IgD-negative memory B cell (primary cell): ENCODE data around the gene JAG2. TPM values are rescaled to one million over a fixed set of nuclear protein-coding genes. Genes with fewer than 3 reads are reported as not detected.

Experiments
- H3K27ac Mint-ChIP-seq, 3 donors: one replicate each; pipeline ENCODE4 v1.8.0; 2020 to 2022; ENCODE audit warnings: mild to moderate bottlenecking in 3 of 3, mixed read lengths in 3 of 3, moderate library complexity in 1 of 3
- H3K27me3 Mint-ChIP-seq: one replicate; pipeline ENCODE4 v1.8.0; 2021; ENCODE audit warnings: mixed read lengths
- H3K36me3 Mint-ChIP-seq: one replicate; pipeline ENCODE4 v1.8.0; 2020; ENCODE audit warnings: mild to moderate bottlenecking, mixed read lengths
- H3K4me1 Mint-ChIP-seq, 3 donors: one replicate each; pipeline ENCODE4 v1.8.0; 2020 to 2022; ENCODE audit warnings: mixed read lengths in 3 of 3, mild to moderate bottlenecking in 1 of 3
- H3K4me3 Mint-ChIP-seq, 4 donors: one replicate each; pipeline ENCODE4 v1.8.0; 2020 to 2022; ENCODE audit warnings: mild to moderate bottlenecking in 4 of 4, mixed read lengths in 4 of 4, moderate library complexity in 3 of 4
- H3K9me3 Mint-ChIP-seq, 3 donors: one replicate each; pipeline ENCODE4 v1.8.0; 2020 to 2021; ENCODE audit warnings: mixed read lengths in 3 of 3, mild to moderate bottlenecking in 1 of 3
- polyA plus RNA-seq: library from polyadenylated mRNA; unstranded; fragments of 300-500 nt; fragmentation: Illumina TruSeq; gene quantifications from one replicate; pipeline ENCODE4 v1.2.3, GENCODE V29; 2021

JAG2 gene
- polyA plus RNA-seq, 1 donor from 2014 or later, result not detected

- H3K4me3 Mint-ChIP-seq, result no peak overlapping the region
- H3K9me3 Mint-ChIP-seq, result no peaks in the 10 kb centered on the region
- peaks cover 4% of the 10 kb centered on the region for H3K27me3 Mint-ChIP-seq
- peaks cover 0 to 1% (median 0%) of the 10 kb centered on the region in 3 donors for H3K4me1 Mint-ChIP-seq
- no peak overlapping the region for H3K27ac Mint-ChIP-seq
- H3K36me3 Mint-ChIP-seq, result no peaks in the 10 kb centered on the region
Observed at GRCh38 chr14:105148604-105149145, 19.9 kb downstream of the JAG2 start.

- Mint-ChIP-seq H3K9me3 (no peaks in the 10 kb centered on the region), H3K36me3 (no peaks in the 10 kb centered on the region), H3K27me3 (peaks cover 2% of the 10 kb centered on the region), H3K4me3 (no peak overlapping the region), H3K4me1 (peaks cover 0 to 1% (median 0%) of the 10 kb centered on the region in 3 donors), H3K27ac (no peak overlapping the region)
Observed at GRCh38 chr14:105147671-105148603, 20.6 kb downstream of the JAG2 start.

GRCh38 chr14:105146976-105147635 is 21.5 kb downstream of the JAG2 start:
- H3K36me3 Mint-ChIP-seq, result no peaks in the 10 kb centered on the region
- peaks cover 0 to 1% (median 0%) of the 10 kb centered on the region in 3 donors for H3K9me3 Mint-ChIP-seq
- H3K27ac Mint-ChIP-seq, result peak overlapping the region in 1 of 3 donors; percentile 39
- H3K27me3 Mint-ChIP-seq, result peaks cover 1% of the 10 kb centered on the region
- H3K4me3 Mint-ChIP-seq, result no peak overlapping the region
- peaks cover 0 to 1% (median 0%) of the 10 kb centered on the region in 3 donors for H3K4me1 Mint-ChIP-seq

GRCh38 chr14:105146181-105146975 is 22.2 kb downstream of the JAG2 start:
- H3K27ac Mint-ChIP-seq, result peak overlapping the region in 1 of 3 donors; percentile 39
- H3K36me3 Mint-ChIP-seq, result no peaks in the 10 kb centered on the region
- peaks cover 0 to 1% (median 0%) of the 10 kb centered on the region in 3 donors for H3K4me1 Mint-ChIP-seq
- H3K27me3 Mint-ChIP-seq, result no peaks in the 10 kb centered on the region
- no peak overlapping the region for H3K4me3 Mint-ChIP-seq
- H3K9me3 Mint-ChIP-seq, result peaks cover 0 to 1% (median 0%) of the 10 kb centered on the region in 3 donors

GRCh38 chr14:105145381-105146180 is 23.0 kb downstream of the JAG2 start:
- Mint-ChIP-seq H3K36me3 (no peaks in the 10 kb centered on the region), H3K27ac (no peak overlapping the region), H3K4me1 (peaks cover 0 to 1% (median 0%) of the 10 kb centered on the region in 3 donors), H3K4me3 (no peak overlapping the region), H3K9me3 (peaks cover 0 to 1% (median 0%) of the 10 kb centered on the region in 3 donors), H3K27me3 (no peaks in the 10 kb centered on the region)

GRCh38 chr14:105144666-105145380 is 23.8 kb downstream of the JAG2 start:
- no peaks in the 10 kb centered on the region for H3K27me3 Mint-ChIP-seq
- peaks cover 0 to 1% (median 0%) of the 10 kb centered on the region in 3 donors for H3K4me1 Mint-ChIP-seq
- H3K27ac Mint-ChIP-seq, result no peak overlapping the region
- H3K4me3 Mint-ChIP-seq, result no peak overlapping the region
- no peaks in the 10 kb centered on the region for H3K36me3 Mint-ChIP-seq
- H3K9me3 Mint-ChIP-seq, result peaks cover 0 to 1% (median 0%) of the 10 kb centered on the region in 3 donors

- Mint-ChIP-seq H3K4me3 (no peak overlapping the region), H3K36me3 (no peaks in the 10 kb centered on the region), H3K4me1 (peaks cover 0 to 1% (median 0%) of the 10 kb centered on the region in 3 donors), H3K27ac (no peak overlapping the region), H3K9me3 (peaks cover 0 to 1% (median 0%) of the 10 kb centered on the region in 3 donors), H3K27me3 (no peaks in the 10 kb centered on the region)
Observed at GRCh38 chr14:105144026-105144665, 24.4 kb downstream of the JAG2 start.

- H3K9me3 Mint-ChIP-seq, result peaks cover 0 to 1% (median 0%) of the 10 kb centered on the region in 3 donors
- H3K4me1 Mint-ChIP-seq, result peaks cover 0 to 1% (median 0%) of the 10 kb centered on the region in 3 donors
- no peak overlapping the region for H3K4me3 Mint-ChIP-seq
- no peaks in the 10 kb centered on the region for H3K27me3 Mint-ChIP-seq
- no peaks in the 10 kb centered on the region for H3K36me3 Mint-ChIP-seq
- H3K27ac Mint-ChIP-seq, result no peak overlapping the region
Observed at GRCh38 chr14:105143451-105144025, 25.0 kb downstream of the JAG2 start.

- no peaks in the 10 kb centered on the region for H3K27me3 Mint-ChIP-seq
- no peak overlapping the region for H3K4me3 Mint-ChIP-seq
- H3K36me3 Mint-ChIP-seq, result no peaks in the 10 kb centered on the region
- peaks cover 0 to 1% (median 0%) of the 10 kb centered on the region in 3 donors for H3K9me3 Mint-ChIP-seq
- no peak overlapping the region for H3K27ac Mint-ChIP-seq
- H3K4me1 Mint-ChIP-seq, result peaks cover 0 to 1% (median 0%) of the 10 kb centered on the region in 3 donors
Observed at GRCh38 chr14:105142651-105143450, 25.7 kb downstream of the JAG2 start.

GRCh38 chr14:105141486-105142281 is 26.9 kb downstream of the JAG2 start:
- Mint-ChIP-seq H3K4me3 (no peak overlapping the region), H3K4me1 (peaks cover 0 to 2% (median 0%) of the 10 kb centered on the region in 3 donors), H3K9me3 (peaks cover 0 to 1% (median 0%) of the 10 kb centered on the region in 3 donors), H3K36me3 (no peaks in the 10 kb centered on the region), H3K27me3 (no peaks in the 10 kb centered on the region), H3K27ac (peak overlapping the region in 1 of 3 donors; percentile 59)

- H3K4me3 Mint-ChIP-seq, result no peak overlapping the region
- peaks cover 0 to 1% (median 0%) of the 10 kb centered on the region in 3 donors for H3K9me3 Mint-ChIP-seq
- no peaks in the 10 kb centered on the region for H3K36me3 Mint-ChIP-seq
- no peaks in the 10 kb centered on the region for H3K27me3 Mint-ChIP-seq
- H3K27ac Mint-ChIP-seq, result no peak overlapping the region
- peaks cover 0 to 2% (median 0%) of the 10 kb centered on the region in 3 donors for H3K4me1 Mint-ChIP-seq
Observed at GRCh38 chr14:105141026-105141425, 27.6 kb downstream of the JAG2 start.
